GM12873 (cell line): ENCODE measurements around the gene FBXL13.

ENCODE experiments used
- CTCF ChIP-seq: IDR thresholded peaks from 2 replicates; pipeline ENCODE4 v1.5.1; 2012; ENCODE audit warnings: low read depth, mild to moderate bottlenecking, moderate library complexity, low read length, control low read depth; ENCODE audit not compliant: insufficient read depth; ENCODE audit errors: missing control alignments

FBXL13 gene

GRCh38 chr7:103097041-103097440 lies 22.4 kb upstream of the FBXL13 start:
- TF ChIP-seq CTCF = no peak

- TF ChIP-seq CTCF = no peak
These were observed 19.5 kb upstream of the FBXL13 start for GRCh38 chr7:103094102-103094501.

- no peak for TF ChIP-seq CTCF
These were observed 18.8 kb upstream of the FBXL13 start for GRCh38 chr7:103093429-103093828.

GRCh38 chr7:103083210-103083609 lies 8.6 kb upstream of the FBXL13 start:
- TF ChIP-seq CTCF = no peak

- TF ChIP-seq CTCF = no peak
These were observed 7.9 kb upstream of the FBXL13 start for GRCh38 chr7:103082497-103082896.

GRCh38 chr7:103080923-103081322 lies 6.3 kb upstream of the FBXL13 start:
- no peak for TF ChIP-seq CTCF

- no peak for TF ChIP-seq CTCF
These were observed 5.2 kb upstream of the FBXL13 start for GRCh38 chr7:103079836-103080235.
